GM12874 (cell line): ENCODE data around the gene TBCC.

ENCODE experiments used
- TF ChIP-seq, protein P1 (sequence below): IDR thresholded peaks from 2 replicates; pipeline ENCODE4 v1.5.1; 2011; ENCODE audit warnings: low read depth, mild to moderate bottlenecking, control low read depth, low read length, moderate library complexity; ENCODE audit not compliant: insufficient read depth

The TBCC gene

DNA sequence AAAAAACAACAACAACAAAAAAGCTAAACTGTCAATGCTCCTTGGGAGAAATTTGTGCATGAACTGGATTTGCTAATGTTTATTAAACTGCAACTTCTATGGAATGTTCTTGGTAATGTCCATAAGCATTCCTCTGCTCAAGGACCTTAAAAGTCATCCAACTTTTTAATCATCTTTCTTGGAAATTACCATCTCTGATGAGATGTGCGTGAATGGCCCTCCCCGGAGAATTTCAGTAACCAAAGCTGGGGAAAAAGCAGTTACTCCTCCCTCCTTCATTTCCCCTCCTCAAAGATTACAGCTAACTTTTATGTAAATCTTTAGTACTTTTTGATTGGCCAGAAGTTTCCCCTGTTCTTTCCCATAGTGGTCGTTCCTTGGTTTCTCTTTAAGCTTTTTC is 5.2 kb downstream of the TBCC start:
- TF ChIP-seq, protein P1, sequence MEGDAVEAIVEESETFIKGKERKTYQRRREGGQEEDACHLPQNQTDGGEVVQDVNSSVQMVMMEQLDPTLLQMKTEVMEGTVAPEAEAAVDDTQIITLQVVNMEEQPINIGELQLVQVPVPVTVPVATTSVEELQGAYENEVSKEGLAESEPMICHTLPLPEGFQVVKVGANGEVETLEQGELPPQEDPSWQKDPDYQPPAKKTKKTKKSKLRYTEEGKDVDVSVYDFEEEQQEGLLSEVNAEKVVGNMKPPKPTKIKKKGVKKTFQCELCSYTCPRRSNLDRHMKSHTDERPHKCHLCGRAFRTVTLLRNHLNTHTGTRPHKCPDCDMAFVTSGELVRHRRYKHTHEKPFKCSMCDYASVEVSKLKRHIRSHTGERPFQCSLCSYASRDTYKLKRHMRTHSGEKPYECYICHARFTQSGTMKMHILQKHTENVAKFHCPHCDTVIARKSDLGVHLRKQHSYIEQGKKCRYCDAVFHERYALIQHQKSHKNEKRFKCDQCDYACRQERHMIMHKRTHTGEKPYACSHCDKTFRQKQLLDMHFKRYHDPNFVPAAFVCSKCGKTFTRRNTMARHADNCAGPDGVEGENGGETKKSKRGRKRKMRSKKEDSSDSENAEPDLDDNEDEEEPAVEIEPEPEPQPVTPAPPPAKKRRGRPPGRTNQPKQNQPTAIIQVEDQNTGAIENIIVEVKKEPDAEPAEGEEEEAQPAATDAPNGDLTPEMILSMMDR, result no peak

DNA sequence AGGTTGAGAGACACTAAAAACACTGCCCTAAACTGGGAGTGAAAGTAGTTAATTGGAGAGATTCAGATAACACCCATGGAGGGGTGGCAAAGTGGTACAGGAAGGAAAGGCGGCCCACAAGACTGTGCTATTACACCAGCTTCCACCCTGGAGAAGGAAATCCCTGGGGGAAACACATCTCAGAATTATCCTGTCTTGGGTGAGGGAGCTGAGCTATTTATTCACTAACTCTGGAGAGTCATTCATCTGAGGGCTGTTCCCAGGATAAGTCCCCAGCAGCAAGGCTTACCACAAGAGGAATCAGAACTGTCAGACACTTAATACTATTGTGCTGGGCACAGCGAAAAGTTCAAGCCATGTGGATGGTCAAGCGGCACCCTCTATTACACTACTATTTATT is 9.9 kb downstream of the TBCC start:
- TF ChIP-seq, protein P1, result no peak

DNA sequence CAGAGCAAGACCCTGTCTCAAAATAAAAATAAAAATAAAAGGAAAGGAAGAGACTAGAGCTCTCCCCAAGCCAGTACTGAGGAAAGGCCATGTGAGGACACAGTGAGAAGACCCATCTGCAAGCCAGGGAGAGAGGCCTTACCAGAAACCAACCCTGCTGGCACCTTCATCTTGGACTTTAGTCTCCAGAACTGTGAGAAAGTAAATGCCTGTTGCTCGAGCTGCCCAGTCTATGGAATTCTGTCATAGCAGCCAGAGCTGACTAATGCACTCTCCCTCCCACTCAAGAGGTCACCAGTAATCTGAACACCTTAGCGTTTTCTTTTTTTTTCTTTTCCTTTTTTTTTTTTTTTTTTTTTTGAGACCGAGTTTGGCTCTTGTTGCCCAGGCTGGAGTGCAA is 16.2 kb downstream of the TBCC start:
- TF ChIP-seq, protein P1, result no peak

DNA sequence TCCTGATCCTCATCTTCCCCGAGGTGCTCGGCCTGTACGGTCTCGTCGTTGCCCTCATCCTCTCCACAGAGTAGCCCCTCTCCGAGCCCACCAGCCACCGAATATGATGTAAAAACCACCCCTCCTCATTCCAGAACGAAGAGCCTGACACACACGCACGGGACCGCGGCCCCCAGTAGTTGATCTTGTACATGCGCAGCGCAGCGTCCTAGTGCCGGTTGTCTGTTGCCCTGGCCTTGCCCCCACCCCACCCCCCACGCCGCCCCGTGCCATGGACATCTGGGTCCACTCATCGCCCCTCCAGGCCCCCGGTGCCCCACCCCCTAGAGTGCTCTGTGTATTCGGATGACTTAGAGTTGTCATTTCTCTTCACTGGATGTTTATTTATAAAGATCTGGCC is 18.3 kb downstream of the TBCC start:
- TF ChIP-seq, protein P1, result no peak

DNA sequence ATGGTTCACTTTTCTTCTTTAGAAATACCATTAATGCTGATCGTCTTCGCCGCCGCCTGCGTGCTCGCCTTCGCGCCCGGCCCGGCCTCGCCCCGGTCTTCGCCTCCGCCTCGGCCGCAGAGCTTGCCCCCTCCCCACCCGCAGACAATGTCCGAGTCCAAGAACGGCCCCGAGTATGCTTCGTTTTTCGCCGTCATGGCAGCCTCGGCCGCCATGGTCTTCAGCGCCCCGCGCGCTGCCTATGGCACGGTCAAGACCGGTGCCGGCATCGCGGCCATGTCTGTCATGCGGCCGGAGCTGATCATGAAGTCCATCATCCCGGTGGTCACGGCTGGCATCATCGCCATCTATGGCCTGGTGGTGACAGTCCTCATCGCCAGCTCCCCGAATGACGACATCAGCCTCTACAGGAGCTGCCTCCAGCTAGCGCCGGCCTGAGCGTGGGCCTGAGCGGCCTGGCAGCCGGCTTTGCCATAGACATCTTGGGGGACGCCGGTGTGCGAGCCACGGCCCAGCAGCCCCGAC is 18.8 kb downstream of the TBCC start:
- TF ChIP-seq, protein P1, result no peak

DNA sequence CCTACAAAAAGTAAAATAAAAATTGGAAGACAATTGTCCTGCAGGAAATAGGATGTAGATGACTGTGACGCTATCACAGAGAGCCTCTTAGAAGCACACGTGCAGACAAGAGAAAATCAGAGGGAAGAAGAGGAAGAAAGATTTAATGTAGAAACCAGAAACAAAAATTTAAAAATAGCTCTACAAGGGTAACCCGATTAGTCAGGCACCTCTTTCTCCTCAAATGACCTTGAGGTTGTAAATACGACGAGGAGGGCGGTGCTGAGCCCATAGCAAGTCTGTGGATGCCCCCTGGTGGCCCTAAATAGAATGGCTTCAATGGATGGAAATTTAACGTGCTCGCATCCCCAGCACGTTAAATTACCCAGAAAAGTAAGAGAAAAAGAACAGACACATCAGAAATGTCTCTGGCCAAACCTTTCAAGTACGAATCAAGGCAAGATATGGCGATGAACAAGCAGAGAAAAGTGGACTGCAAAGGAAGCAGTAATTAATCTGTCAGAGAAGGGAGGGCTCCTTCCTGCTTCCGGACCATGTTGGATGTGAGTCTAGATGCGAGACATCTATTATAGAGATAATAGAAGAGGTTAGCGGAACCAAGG is 19.3 kb downstream of the TBCC start:
- TF ChIP-seq, protein P1, result peak; percentile 73

DNA sequence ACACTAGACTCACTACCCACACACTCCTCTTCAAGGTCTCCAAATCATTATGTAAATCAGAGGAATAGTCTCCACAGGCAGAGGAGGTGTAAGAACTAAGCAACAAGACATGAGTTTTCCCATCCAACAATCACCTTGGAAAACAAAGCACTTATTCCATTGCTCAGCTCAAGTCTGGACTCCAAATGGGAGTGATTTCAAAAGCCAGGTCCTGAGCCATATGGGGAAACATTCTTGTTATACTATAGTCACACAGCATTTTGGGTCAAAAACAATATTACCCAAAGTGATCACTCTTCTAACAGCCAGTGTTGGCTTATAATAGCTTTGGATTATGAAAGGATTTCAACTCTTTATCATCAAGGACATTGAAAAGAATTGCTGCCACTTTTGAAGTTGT is 19.9 kb downstream of the TBCC start:
- TF ChIP-seq, protein P1, result no peak
